SK-N-SH treated with all-trans-retinoic acid at 6 μM for 48 hours (cell line): ENCODE results near the gene LAMA5.

ENCODE experiments used
- ATAC-seq: fragments of 200-7000 bp; cut with Tn5 transposase; 3 replicates; pipeline ENCODE4 v1.9.1; 2020; ENCODE audit warnings: mild to moderate bottlenecking, moderate library complexity
- ARNTL ChIP-seq: fragments of 450-650 bp; formaldehyde crosslinking; IDR thresholded peaks from 2 replicates; pipeline ENCODE4 v1.5.0; 2020; ENCODE audit warnings: low read depth, mild to moderate bottlenecking, moderate library complexity, borderline replicate concordance
- BACH2 ChIP-seq: fragments of 250-450 bp; sonication (Bioruptor Pico); IDR thresholded peaks from 2 replicates; pipeline ENCODE4 v1.9.0; 2021; ENCODE audit warnings: mild to moderate bottlenecking, borderline replicate concordance
- CREB5 ChIP-seq: fragments of 250-450 bp; sonication (Bioruptor Pico); IDR thresholded peaks from 2 replicates; pipeline ENCODE4 v1.5.1; 2020; ENCODE audit warnings: low read depth, mild to moderate bottlenecking, moderate library complexity
- CSRNP3 ChIP-seq: fragments of 250-450 bp; sonication (Bioruptor Pico); IDR thresholded peaks from 2 replicates; pipeline ENCODE4 v1.5.1; 2021; ENCODE audit warnings: mild to moderate bottlenecking, moderate library complexity
- ESRRG ChIP-seq: fragments of 250-450 bp; sonication (Bioruptor Pico); IDR thresholded peaks from 2 replicates; pipeline ENCODE4 v1.6.1; 2021; ENCODE audit warnings: mild to moderate bottlenecking
- GLIS3 ChIP-seq: fragments of 250-450 bp; sonication (Bioruptor Pico); IDR thresholded peaks from 2 replicates; pipeline ENCODE4 v1.5.0; 2020; ENCODE audit warnings: mild to moderate bottlenecking, moderate library complexity
- ISL1 ChIP-seq: fragments of 250-450 bp; sonication (Bioruptor Pico); IDR thresholded peaks from 2 replicates; pipeline ENCODE4 v2.1.2; 2022; ENCODE audit warnings: mild to moderate bottlenecking, moderate library complexity
- OSR1 ChIP-seq: fragments of 250-450 bp; sonication (Bioruptor Pico); IDR thresholded peaks from 2 replicates; pipeline ENCODE4 v1.8.0; 2022; ENCODE audit warnings: moderate library complexity, mild to moderate bottlenecking, inconsistent platforms
- PATZ1 ChIP-seq: fragments of 250-450 bp; sonication (Bioruptor Pico); IDR thresholded peaks from 2 replicates; pipeline ENCODE4 v1.8.0; 2020; ENCODE audit warnings: mild to moderate bottlenecking, moderate library complexity, borderline replicate concordance
- PPARA ChIP-seq: fragments of 250-450 bp; sonication (Bioruptor Pico); IDR thresholded peaks from 2 replicates; pipeline ENCODE4 v1.5.0; 2020; ENCODE audit warnings: mild to moderate bottlenecking, borderline replicate concordance
- SNAI2 ChIP-seq: fragments of 250-450 bp; sonication (Bioruptor Pico); IDR thresholded peaks from 2 replicates; pipeline ENCODE4 v1.5.0; 2020; ENCODE audit warnings: mild to moderate bottlenecking, moderate library complexity
- TCF4 ChIP-seq: fragments of 250-450 bp; sonication (Bioruptor Pico); IDR thresholded peaks from 2 replicates; pipeline ENCODE4 v1.8.0; 2021; ENCODE audit warnings: mild to moderate bottlenecking, moderate library complexity, borderline replicate concordance
- TSHZ2 ChIP-seq: fragments of 250-450 bp; sonication (Bioruptor Pico); IDR thresholded peaks from 2 replicates; pipeline ENCODE4 v1.5.0; 2020; ENCODE audit warnings: mild to moderate bottlenecking, moderate library complexity
- ZC3H10 ChIP-seq: fragments of 250-450 bp; sonication (Bioruptor Pico); IDR thresholded peaks from 2 replicates; pipeline ENCODE4 v1.5.1; 2021; ENCODE audit warnings: mild to moderate bottlenecking, moderate library complexity
- ZFP3 ChIP-seq: fragments of 250-450 bp; sonication (Bioruptor Pico); IDR thresholded peaks from 2 replicates; pipeline ENCODE4 v1.5.0; 2020; ENCODE audit warnings: mild to moderate bottlenecking, moderate library complexity
- ZNF565 ChIP-seq: fragments of 450-650 bp; formaldehyde crosslinking; conservative IDR thresholded peaks from 2 replicates; pipeline ENCODE4 v1.5.0; 2020; ENCODE audit warnings: low read depth, mild to moderate bottlenecking, moderate library complexity
- ZNF70 ChIP-seq: fragments of 450-650 bp; formaldehyde crosslinking; IDR thresholded peaks from 2 replicates; pipeline ENCODE4 v1.5.0; 2020; ENCODE audit warnings: mild to moderate bottlenecking, moderate library complexity
- ZNF8 ChIP-seq: fragments of 450-650 bp; formaldehyde crosslinking; IDR thresholded peaks from 2 replicates; pipeline ENCODE4 v1.5.0; 2020; ENCODE audit warnings: mild to moderate bottlenecking, moderate library complexity

The LAMA5 gene

GRCh38 chr20:62354031-62354808 lies 12.9 kb downstream of the LAMA5 start:
- TF ChIP-seq TSHZ2 (CRISPR knock-in tag), result no peak
- TF ChIP-seq ARNTL (CRISPR knock-in tag), result no peak
- no peak for TF ChIP-seq CSRNP3
- TF ChIP-seq SNAI2 (CRISPR knock-in tag), result no peak
- no peak for TF ChIP-seq BACH2 (CRISPR knock-in tag)
- TF ChIP-seq ZC3H10 (CRISPR knock-in tag), result no peak
- TF ChIP-seq CREB5 (CRISPR knock-in tag), result no peak
- no peak for TF ChIP-seq ESRRG (CRISPR knock-in tag)
- TF ChIP-seq ZNF70 (CRISPR knock-in tag), result no peak
- no peak for TF ChIP-seq ZNF565 (CRISPR knock-in tag)
- no peak for TF ChIP-seq ZNF8 (CRISPR knock-in tag)
- TF ChIP-seq TCF4 (CRISPR knock-in tag), result no peak
- TF ChIP-seq PATZ1 (CRISPR knock-in tag), result no peak
- TF ChIP-seq ZFP3 (CRISPR knock-in tag), result no peak
- TF ChIP-seq GLIS3 (CRISPR knock-in tag), result no peak
- TF ChIP-seq, all 23 proteins: peak for 0
- ATAC-seq, result no peak

GRCh38 chr20:62353289-62354030 lies 13.7 kb downstream of the LAMA5 start:
- TF ChIP-seq PATZ1 (CRISPR knock-in tag) (no peak), ARNTL (CRISPR knock-in tag) (no peak), SNAI2 (CRISPR knock-in tag) (no peak), ZNF70 (CRISPR knock-in tag) (no peak), BACH2 (CRISPR knock-in tag) (no peak), OSR1 (CRISPR knock-in tag) (no peak), ZNF8 (CRISPR knock-in tag) (no peak), TSHZ2 (CRISPR knock-in tag) (no peak), GLIS3 (CRISPR knock-in tag) (no peak), ISL1 (CRISPR knock-in tag) (no peak), PPARA (CRISPR knock-in tag) (no peak), TCF4 (CRISPR knock-in tag) (no peak)
- no peak for ATAC-seq
